T-helper 1 cell (primary cell): Measurements from ENCODE around the gene HS3ST3B1.
A peak's percentile ranks its signal among the peaks of the same experiment; 100 is the strongest.

Experiments used
- DNase-seq, 5 donors: peaks; one replicate each; pipeline ENCODE4 v3.0.0-alpha.2; 2012 to 2020
- total RNA-seq, 4 donors: gene quantifications; one replicate each; lab custom pipeline; 2026; lab: John Stamatoyannopoulos, UW

HS3ST3B1 gene
- 24.7 to 50.6 (median 26.6) reads per million in 4 donors for total RNA-seq

DNA sequence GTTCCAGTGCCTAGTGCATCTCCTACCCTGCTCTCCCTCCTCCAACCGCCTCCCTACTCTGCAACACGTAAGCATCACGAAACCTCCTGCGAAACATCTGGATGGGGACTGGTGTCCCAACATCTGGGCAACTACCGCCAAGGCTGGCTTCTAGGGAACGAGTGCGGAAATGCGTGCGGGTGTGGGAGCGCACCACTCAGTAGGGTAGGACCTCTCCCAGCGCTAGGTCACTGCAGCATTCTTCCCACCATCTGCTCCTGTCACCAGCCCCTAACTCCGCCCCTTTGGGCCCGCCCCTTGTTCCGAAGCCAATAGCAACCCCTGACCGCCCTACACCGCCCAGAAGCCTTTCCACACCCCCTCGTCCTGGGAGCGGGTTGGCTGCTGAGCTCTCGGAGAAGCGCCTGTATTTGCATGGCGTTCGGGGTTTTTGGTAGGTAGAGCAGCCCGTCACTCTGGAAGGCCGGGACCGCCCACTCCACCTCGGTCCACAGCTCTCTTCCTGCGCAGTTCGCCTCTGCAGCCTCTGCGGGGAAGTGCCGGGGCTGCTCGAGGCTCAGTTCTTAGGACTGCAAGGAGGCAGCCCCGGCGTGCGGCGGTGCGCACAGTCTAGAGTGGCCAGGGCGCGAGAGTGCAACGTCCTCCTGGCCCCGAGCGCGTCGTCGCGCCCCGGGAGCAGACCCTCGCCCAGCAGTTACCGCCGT lies at the start of gene HS3ST3B1:
TSS of gene HS3ST3B1 (plus strand) at position 507 of the 704 bp plus-strand sequence. CDS start 438 bp downstream, outside the sequence.
- peak; percentile 98 to 100 (median 99) for DNase-seq

GRCh38 chr17:14261406-14261805 lies 39.5 kb upstream of the HS3ST3B1 start:
- DNase-seq = no peak

DNA sequence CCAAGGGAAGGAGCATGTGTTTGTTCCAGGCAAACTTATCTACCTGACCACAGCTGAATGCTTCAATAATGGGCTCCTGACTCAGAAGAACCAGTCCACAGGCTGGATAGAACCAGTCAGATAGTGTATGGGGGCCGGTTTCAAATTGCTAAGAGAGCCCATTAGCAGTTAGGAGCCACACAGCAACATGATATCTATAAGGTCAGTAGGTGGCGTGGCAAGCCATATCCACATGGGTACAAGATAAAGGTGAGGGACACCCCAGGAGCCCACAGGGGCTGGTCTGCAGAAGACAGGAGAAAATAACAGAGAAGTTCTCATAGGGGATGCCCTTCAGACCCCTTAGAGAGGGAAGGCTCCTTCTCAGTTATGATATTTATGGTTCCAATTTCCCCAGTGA lies 32.6 kb upstream of the HS3ST3B1 start:
- DNase-seq = no peak

DNA sequence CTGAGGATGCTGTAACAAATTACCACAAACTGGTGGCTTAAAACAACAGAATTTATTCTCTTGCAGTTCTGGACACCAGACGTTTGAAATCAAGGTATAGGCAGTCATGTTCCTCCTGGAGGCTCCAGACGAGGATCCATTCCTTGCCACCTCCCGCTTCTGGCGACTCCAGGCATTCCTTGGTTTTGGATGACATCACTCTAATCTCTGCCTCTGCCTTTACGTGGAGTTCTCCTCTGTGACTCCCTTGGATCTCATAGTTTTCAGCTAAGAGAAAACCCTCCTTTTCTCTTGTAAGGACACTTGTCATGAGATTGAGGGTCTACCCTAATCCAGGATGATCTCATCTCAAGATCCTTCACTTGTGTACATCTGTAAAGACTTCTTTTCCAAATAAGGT lies 31.4 kb upstream of the HS3ST3B1 start:
- DNase-seq = no peak

- DNase-seq = no peak
Observed at GRCh38 chr17:14270508-14270907, 30.4 kb upstream of the HS3ST3B1 start.

DNA sequence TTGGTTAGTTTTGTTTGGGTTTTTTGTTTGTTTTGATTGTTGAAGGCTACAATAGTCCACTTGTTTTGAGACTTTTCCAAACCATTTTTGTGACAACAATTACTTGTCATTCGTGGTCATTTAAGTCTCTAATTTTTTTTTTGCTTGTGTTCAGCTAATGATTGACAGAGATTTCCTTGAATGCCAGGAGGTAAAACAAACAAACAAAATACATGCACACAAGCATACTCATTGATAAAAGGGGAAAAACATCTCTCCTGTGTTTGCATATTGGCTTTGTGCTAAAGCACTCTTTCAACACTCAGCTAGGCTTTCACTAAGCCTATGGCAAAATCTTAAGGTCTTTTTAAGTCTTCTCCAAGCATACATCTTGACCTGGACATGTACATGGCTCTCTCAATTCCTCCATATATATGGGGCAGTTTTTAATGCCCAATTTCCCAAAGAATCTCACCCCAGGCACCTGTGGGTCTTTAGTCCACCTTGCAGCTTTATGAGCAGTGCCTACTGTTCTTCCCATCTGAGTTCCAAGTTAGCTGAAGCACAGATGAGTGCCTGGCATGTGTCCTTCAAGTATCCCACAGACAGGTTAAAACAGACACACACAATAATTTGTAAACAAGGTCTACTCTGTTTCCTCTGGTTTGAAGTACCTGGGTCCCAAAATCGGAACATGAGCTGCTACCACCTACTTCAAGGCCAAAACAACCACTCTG lies 24.2 kb upstream of the HS3ST3B1 start:
- DNase-seq = no peak

- DNase-seq = no peak
Observed at GRCh38 chr17:14281530-14281929, 19.4 kb upstream of the HS3ST3B1 start.

- DNase-seq = no peak
Observed at GRCh38 chr17:14282726-14283125, 18.2 kb upstream of the HS3ST3B1 start.

DNA sequence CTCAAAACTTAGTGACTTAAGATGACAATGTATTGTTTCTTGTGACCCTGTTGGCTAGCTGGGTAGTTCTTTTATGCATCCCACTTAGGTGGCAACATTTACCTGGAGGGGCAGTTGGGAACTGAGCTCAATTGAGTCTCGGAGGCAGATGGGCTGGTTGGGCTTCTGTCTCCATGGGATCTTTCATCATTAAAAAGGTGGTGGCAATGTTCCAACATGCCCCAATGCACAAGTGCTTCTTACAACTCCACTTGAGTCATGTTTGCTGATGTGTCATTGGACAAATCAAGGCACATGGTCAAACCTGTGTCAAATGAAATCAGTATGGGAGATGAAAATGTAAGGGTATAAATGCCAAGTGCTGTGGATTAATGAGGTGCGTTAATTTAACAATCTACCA lies 11.7 kb upstream of the HS3ST3B1 start:
- no peak for DNase-seq

DNA sequence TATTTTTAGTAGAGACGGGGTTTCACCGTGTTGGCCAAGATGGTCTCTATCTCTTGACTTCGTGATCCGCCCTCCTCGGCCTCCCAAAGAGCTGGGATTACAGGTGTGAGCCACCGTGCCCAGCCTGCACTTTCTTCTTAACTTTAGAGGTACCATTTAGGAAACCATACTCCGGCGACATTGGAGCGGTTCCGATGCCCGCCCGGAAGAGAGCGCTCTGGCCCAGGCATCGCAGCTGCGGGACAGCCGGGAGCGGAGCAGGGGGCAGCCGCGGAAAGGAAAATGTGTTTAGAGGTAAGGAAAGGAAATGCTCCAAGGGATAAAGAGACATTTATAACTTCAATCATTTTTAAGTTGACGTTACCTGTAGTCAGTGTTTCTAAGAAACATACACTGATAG lies 6.0 kb upstream of the HS3ST3B1 start:
- DNase-seq = no peak

- DNase-seq = no peak
Observed at GRCh38 chr17:14295676-14296075, 5.2 kb upstream of the HS3ST3B1 start.

DNA sequence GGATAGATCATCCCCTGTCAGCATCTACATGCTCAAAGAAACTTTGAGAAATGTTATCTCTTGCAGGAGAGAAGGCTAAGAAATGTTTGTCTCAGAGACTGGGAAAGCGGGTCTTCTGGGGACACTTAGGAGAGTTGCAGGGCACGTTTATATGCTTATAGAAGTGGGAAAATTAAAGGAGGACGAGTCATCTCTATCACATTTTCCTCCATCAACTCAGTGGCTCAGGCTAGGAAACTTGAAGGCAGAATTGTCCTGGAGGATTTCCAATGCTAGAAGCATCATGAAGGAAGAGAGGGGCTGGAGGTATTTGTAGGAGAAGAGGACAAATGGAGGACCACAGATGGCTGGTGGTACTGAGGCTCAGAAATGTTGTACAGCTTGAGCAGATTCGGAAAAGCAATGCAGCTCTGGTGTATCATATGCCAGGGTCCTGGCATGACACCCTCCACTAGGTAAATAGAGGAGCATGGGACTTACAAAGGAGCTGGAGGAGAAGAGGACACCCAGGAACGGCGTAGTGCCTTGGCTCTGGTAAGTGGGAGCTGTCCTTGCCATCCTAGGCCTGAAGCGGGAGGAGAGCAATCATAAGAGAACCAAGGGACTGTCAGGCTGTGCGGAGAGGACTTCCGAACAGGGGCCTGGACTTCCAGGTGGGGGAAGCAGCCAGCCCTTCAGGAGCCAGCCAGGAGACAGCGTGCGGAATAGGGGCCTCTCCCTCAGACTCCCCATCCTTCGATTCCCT lies 4.5 kb upstream of the HS3ST3B1 start:
- no peak for DNase-seq

DNA sequence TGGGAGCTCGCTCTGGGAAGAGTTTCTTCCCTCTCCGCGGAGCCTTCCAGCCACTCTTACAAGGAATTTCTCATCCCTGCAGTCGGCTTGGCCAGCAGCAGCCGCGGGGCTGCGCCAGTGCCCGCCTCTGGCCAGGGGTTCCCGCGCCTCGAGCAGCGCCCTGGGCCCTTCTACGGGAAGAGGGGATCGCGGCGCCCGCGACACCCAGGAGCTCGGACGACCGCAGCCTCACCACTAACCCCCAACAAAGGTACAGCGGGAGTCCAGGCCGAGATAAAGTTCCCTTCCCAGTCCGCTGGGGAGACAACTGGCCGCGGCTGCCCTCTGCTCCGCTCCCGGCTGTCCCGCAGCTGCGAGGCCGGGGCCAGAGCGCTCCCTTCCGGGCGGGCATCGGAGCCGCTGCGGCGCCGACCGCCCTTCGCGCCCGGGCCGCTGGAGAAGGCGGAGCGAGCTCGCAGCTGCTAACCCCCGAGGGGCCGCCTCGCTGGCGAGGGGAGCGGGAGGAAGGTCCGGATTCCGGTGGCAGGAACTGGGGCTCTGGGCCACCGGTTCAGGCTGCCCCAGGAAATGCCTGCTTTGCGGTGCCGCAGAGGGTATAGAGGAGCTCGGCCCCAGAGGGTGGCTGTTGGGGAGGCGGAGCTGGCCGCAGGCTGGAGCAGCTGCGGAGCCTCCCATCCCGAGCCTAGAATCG lies 3.6 kb upstream of the HS3ST3B1 start:
- DNase-seq = peak in 2 of 5 donors; percentile 27 to 64

DNA sequence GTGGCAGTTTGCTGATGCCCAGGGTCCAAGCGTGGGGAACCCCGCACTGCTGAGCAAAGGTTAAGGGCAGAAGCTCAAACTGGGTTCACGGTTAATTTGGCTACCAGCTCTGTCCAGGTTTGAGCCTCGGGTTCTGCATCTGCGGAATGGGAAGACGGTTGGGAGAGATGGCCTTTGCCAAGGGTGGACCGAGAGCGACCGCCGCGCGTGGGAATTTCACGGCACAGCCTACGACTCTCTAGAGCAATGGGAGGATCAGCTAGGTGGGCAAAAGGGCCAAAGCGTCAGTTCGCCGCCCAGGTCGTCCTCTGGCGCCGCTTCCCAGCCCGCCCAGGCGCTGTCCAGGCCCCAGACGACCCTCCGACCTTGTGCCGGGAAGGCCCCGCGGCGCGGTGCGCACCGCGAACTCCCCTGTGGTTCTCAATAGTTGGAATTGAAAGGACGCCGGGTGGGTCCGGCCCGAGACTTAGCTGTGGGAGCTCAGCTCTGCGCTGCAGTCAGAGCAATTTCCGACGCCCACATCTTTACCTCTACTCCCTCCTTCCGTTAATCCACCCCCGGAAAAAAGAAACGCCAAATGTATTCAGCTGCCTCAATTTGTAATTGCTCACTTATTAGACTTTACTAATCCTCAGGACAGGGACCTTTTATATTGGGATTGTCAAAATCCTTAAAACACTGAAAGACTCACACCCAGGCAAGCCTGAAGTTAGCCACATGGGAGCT lies 2.5 kb upstream of the HS3ST3B1 start:
- DNase-seq = no peak

- DNase-seq = no peak
Observed at GRCh38 chr17:14298947-14299279, 2.0 kb upstream of the HS3ST3B1 start.

GRCh38 chr17:14299280-14300141 lies 1.4 kb upstream of the HS3ST3B1 start:
- DNase-seq = peak in 2 of 5 donors; percentile 31 to 48

DNA sequence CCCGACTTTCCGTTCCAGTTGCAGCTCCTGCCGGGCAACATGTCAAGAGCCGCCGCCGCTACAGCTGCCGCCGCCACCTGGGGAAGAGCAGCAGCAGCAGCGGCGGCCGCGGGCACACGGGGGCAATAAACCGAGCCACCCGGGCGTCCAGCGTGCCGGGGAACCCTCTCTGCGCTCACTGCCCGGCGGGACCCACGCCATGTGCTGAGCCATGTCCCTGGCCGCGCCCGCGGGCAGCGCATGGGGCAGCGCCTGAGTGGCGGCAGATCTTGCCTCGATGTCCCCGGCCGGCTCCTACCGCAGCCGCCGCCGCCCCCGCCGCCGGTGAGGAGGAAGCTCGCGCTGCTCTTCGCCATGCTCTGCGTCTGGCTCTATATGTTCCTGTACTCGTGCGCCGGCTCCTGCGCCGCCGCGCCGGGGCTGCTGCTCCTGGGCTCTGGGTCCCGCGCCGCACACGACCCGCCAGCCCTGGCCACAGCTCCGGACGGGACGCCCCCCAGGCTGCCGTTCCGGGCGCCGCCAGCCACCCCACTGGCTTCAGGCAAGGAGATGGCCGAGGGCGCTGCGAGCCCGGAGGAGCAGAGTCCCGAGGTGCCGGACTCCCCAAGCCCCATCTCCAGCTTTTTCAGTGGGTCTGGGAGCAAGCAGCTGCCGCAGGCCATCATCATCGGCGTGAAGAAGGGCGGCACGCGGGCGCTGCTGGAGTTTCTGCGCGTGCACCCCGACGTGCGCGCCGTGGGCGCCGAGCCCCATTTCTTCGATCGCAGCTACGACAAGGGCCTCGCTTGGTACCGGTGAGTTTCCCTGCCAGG lies 604 bp downstream of the HS3ST3B1 start:
- DNase-seq = peak in 2 of 5 donors; percentile 24 to 36

- DNase-seq = peak in 4 of 5 donors; percentile 19 to 77 (median 36)
Observed at GRCh38 chr17:14302091-14302430, 1.2 kb downstream of the HS3ST3B1 start.

DNA sequence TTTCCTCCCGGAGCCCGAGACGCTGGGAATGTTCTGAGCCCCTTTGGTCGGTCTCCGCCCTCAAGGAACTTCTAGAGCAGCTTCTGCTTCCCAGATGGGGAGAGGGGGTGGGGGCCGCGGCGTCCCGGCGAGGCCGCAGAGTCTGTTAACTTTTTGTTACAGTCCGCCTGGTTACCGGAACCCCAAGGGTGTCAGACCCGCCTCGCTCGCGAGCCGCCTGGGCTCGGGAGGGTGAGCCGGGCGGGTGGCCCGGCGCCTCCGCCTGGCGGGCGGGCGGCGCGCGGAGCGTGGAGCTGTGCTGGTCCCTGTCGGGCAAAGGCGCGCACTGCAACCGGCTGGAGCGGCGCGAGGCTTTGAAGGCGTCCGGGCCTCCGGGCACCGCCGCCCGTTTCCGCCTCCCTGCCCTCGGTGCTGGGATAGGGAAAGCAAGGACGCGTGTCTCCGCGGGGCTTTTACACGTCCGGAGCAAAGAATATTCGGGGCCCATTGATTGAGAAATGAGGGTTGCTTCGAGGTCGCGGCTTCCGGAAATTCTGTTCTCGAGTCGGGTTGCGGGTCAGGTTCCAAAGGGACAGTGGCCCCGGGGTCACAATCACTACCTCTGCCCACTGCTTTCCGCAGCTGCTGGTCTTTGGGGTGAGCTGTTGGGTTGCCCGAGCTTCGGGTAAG lies 1.7 kb downstream of the HS3ST3B1 start:
- peak; percentile 67 to 82 (median 78) for DNase-seq
